HG02970 (cell line): ENCODE measurements around the gene MAP3K2.

ENCODE experiments used
- ATAC-seq: cut with Tn5 transposase; IDR thresholded peaks from one replicate; pipeline ENCODE4 v1.9.1; 2021; ENCODE audit warnings: mild to moderate bottlenecking, moderate library complexity, moderate number of reproducible peaks; ENCODE audit not compliant: unreplicated experiment, low FRiP score

MAP3K2 gene

GRCh38 chr2:127255146-127255545 is 132.6 kb downstream of the MAP3K2 start:
- no peak for ATAC-seq

DNA sequence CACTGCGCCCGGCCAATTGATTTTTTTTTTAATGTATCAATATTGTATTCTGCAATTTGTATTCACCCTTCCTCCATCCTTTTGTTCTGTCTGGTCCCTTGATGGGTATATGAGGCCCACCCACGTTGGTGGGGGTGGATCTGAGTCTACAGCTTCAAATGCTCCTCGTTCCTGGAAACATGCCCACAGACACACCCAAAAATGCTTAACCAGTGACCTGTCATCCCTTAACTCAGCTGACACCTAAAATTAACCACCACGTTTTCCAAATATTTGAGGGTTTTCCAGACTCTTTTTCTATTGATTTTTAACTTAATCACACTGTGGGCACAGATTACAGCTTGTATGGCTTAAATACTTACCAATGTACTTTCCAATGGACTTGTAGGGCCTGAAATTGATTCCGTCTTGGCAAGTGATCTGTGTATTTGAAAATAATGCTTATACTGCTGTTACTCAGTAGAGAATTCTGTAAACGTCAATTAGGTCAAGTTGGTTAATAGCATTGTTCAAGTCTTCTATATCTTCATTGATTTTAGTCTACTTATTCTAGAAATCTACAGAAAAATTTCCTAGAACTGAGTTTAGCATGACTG is 133.3 kb downstream of the MAP3K2 start:
- ATAC-seq, result no peak
